HEK293 (cell line): ENCODE measurements around the gene MEGF10.

Experiments
- ATF2 ChIP-seq: fragments of 450-650 bp; formaldehyde crosslinking; IDR thresholded peaks from 2 replicates; pipeline ENCODE4 v1.5.1; 2016; ENCODE audit warnings: missing biosample characterization, missing genetic modification characterization, low read depth
- BCL11A ChIP-seq: fragments of 450-650 bp; formaldehyde crosslinking; IDR thresholded peaks from 2 replicates; pipeline ENCODE4 v1.5.1; 2016; ENCODE audit warnings: low read depth, missing biosample characterization, missing genetic modification characterization
- CTCF ChIP-seq: fragments of 450-650 bp; formaldehyde crosslinking; IDR thresholded peaks from 2 replicates; pipeline ENCODE4 v1.5.1; 2016; ENCODE audit warnings: missing biosample characterization, missing genetic modification characterization
- ELK4 ChIP-seq: IDR thresholded peaks from 2 replicates; pipeline ENCODE4 v1.6.1; 2011; ENCODE audit warnings: mild to moderate bottlenecking, low read depth, low read length, borderline replicate concordance
- KLF17 ChIP-seq: fragments of 450-650 bp; formaldehyde crosslinking; IDR thresholded peaks from 2 replicates; pipeline ENCODE4 v1.5.1; 2016; ENCODE audit warnings: missing biosample characterization, missing genetic modification characterization
- SALL2 ChIP-seq: fragments of 450-650 bp; formaldehyde crosslinking; IDR thresholded peaks from 2 replicates; pipeline ENCODE4 v1.5.0; 2017; ENCODE audit warnings: missing biosample characterization, mild to moderate bottlenecking, missing genetic modification characterization, borderline replicate concordance
- SP2 ChIP-seq: fragments of 450-650 bp; formaldehyde crosslinking; IDR thresholded peaks from 2 replicates; pipeline ENCODE4 v1.5.1; 2016; ENCODE audit warnings: missing biosample characterization, missing genetic modification characterization
- ZEB2 ChIP-seq: fragments of 450-650 bp; formaldehyde crosslinking; IDR thresholded peaks from 2 replicates; pipeline ENCODE4 v1.5.1; 2016; ENCODE audit warnings: missing biosample characterization, missing genetic modification characterization
- ZNF274 ChIP-seq, 2 experiments: fragments of 200-500 bp in 1 of 2; fragments of 450-650 bp in 1 of 2; sonication (Bioruptor generic) in 1 of 2; formaldehyde crosslinking in 1 of 2; IDR thresholded peaks; 2 replicates each; pipeline versions ENCODE4 v1.5.1 to v1.6.1; 2014 to 2016; ENCODE audit warnings: borderline replicate concordance in 1 of 2, inconsistent platforms in 1 of 2, low read length in 1 of 2, missing biosample characterization in 1 of 2, missing genetic modification characterization in 1 of 2
- ZNF354C ChIP-seq: fragments of 450-650 bp; formaldehyde crosslinking; IDR thresholded peaks from 2 replicates; pipeline ENCODE4 v1.5.1; 2016; ENCODE audit warnings: missing biosample characterization, missing genetic modification characterization, low read depth, borderline replicate concordance
- ZNF776 ChIP-seq: fragments of 450-650 bp; formaldehyde crosslinking; IDR thresholded peaks from 2 replicates; pipeline ENCODE4 v1.5.0; 2017; ENCODE audit warnings: missing biosample characterization, missing genetic modification characterization, borderline replicate concordance
- ZNF830 ChIP-seq: fragments of 450-650 bp; IDR thresholded peaks from 2 replicates; pipeline ENCODE4 v1.5.0; 2018; ENCODE audit warnings: missing biosample characterization, missing genetic modification characterization, low read depth, mild to moderate bottlenecking, moderate library complexity
- TF ChIP-seq, protein P1 (sequence below): fragments of 450-650 bp; formaldehyde crosslinking; IDR thresholded peaks from 2 replicates; pipeline ENCODE4 v1.5.1; 2016; ENCODE audit warnings: missing biosample characterization, missing genetic modification characterization

DNA sequence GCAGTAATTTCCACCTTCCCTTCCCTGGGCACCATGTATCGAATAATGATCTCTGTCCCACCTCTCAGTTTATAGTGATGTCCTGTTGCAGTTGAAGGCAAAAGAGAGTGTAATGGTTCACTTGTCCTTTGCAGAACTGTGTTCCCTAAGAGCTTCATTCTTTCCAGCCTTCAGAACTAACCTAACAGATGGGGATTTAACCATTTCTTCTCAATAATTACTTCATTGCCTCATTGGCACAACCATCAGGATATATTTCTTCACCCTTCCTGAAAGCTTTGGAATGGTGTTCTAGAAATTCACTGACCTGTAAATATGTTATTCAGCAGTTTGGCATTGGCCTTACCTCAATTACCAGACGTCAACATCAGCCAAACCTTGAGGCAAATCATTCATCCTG lies 142.9 kb downstream of the MEGF10 start:
- TF ChIP-seq CTCF (tag by site-specific recombination) (no peak), SALL2 (tag by site-specific recombination) (no peak), KLF17 (tag by site-specific recombination) (no peak), ZNF776 (tag by site-specific recombination) (no peak), ATF2 (no peak), ZNF274 (IDR thresholded peaks at IDR 0.05; ENCODE audit: low read length) (no peak), ZNF274 (tag by site-specific recombination; IDR thresholded peaks at IDR 0.05; ENCODE audit: borderline replicate concordance) (no peak), ELK4 (no peak), ZNF830 (tag by site-specific recombination) (no peak), ZNF354C (tag by site-specific recombination) (no peak), ZEB2 (tag by site-specific recombination) (no peak), BCL11A (tag by site-specific recombination) (no peak), SP2 (no peak)
- TF ChIP-seq, protein P1, sequence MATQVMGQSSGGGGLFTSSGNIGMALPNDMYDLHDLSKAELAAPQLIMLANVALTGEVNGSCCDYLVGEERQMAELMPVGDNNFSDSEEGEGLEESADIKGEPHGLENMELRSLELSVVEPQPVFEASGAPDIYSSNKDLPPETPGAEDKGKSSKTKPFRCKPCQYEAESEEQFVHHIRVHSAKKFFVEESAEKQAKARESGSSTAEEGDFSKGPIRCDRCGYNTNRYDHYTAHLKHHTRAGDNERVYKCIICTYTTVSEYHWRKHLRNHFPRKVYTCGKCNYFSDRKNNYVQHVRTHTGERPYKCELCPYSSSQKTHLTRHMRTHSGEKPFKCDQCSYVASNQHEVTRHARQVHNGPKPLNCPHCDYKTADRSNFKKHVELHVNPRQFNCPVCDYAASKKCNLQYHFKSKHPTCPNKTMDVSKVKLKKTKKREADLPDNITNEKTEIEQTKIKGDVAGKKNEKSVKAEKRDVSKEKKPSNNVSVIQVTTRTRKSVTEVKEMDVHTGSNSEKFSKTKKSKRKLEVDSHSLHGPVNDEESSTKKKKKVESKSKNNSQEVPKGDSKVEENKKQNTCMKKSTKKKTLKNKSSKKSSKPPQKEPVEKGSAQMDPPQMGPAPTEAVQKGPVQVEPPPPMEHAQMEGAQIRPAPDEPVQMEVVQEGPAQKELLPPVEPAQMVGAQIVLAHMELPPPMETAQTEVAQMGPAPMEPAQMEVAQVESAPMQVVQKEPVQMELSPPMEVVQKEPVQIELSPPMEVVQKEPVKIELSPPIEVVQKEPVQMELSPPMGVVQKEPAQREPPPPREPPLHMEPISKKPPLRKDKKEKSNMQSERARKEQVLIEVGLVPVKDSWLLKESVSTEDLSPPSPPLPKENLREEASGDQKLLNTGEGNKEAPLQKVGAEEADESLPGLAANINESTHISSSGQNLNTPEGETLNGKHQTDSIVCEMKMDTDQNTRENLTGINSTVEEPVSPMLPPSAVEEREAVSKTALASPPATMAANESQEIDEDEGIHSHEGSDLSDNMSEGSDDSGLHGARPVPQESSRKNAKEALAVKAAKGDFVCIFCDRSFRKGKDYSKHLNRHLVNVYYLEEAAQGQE (tag by site-specific recombination), result no peak
